Body of pancreas (tissue), 4 donors: ENCODE data around the gene LOC101059915.

Experiments
- CTCF ChIP-seq, 7 experiments: fragments of 450-650 bp in 4 of 7; fragments of 200-600 bp in 3 of 7; sonication (generic) in 3 of 7; IDR thresholded peaks; one replicate each; pipeline ENCODE4 v1.5.1; 2016 to 2019; ENCODE audit warnings: antibody characterized with exemption in 7 of 7
- POLR2A ChIP-seq, 3 donors: fragments of 450-650 bp; IDR thresholded peaks; one replicate each; pipeline ENCODE4 v1.6.1; 2016; ENCODE audit warnings: antibody characterized with exemption in 3 of 3, mild to moderate bottlenecking in 2 of 3

- TF ChIP-seq CTCF (IDR thresholded peaks at IDR 0.05) (no peak), POLR2A (IDR thresholded peaks at IDR 0.05) (no peak)
Measured at GRCh38 chrX:71618303-71618721, 49.0 kb upstream of the LOC101059915 start, which contains the start of gene CXCR3.
